DOHH2 (cell line): ENCODE measurements around the gene SNRNP27.

Experiments
- EZH2phosphoT487 ChIP-seq: fragments of 200-600 bp; sonication (generic); IDR thresholded peaks from 2 replicates; pipeline ENCODE4 v1.6.1; 2017; ENCODE audit warnings: borderline replicate concordance, mild to moderate bottlenecking, antibody characterized with exemption, low read length, moderate library complexity, mixed read lengths
- TF ChIP-seq, protein P1 (sequence below): fragments of 200-600 bp; sonication (generic); IDR thresholded peaks from one replicate; pipeline ENCODE4 v1.5.1; 2014; ENCODE audit warnings: antibody characterized with exemption, mild to moderate bottlenecking, low read depth, low read length; ENCODE audit not compliant: poor library complexity, severe bottlenecking

DNA sequence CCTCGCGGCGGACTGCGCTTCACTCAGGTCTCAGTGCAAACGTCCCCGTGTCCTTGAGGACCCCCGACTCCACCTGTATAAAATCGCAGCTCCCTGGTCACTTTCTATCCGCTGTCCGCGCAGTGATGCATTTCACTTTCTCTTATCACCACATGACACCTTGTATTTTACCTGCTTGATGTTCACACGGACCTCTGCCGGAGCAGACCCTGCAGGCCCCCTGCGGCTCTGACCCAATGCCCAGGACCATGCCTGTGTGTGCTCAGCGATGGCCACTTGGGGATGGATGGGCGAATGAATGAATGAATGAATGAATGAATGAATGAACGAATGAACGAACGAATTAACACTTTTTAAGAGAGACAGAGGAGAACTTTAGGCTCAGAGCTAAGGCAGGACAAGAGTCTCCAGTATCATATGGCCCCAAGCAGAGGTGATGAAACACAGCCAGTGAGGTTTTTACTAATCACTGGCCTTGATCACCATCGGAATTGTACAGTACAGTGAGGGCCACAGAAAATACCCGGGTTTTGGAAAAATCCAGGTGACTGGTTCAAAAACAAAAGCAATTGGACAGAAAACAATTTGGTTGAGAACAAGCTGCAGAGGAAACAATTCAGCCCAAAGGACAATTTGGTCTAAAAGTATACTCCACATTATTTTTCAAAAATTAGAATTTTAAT is 55.3 kb downstream of the SNRNP27 start:
- TF ChIP-seq, protein P1, sequence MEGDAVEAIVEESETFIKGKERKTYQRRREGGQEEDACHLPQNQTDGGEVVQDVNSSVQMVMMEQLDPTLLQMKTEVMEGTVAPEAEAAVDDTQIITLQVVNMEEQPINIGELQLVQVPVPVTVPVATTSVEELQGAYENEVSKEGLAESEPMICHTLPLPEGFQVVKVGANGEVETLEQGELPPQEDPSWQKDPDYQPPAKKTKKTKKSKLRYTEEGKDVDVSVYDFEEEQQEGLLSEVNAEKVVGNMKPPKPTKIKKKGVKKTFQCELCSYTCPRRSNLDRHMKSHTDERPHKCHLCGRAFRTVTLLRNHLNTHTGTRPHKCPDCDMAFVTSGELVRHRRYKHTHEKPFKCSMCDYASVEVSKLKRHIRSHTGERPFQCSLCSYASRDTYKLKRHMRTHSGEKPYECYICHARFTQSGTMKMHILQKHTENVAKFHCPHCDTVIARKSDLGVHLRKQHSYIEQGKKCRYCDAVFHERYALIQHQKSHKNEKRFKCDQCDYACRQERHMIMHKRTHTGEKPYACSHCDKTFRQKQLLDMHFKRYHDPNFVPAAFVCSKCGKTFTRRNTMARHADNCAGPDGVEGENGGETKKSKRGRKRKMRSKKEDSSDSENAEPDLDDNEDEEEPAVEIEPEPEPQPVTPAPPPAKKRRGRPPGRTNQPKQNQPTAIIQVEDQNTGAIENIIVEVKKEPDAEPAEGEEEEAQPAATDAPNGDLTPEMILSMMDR: no peak
- no peak for TF ChIP-seq EZH2phosphoT487
